A673 (cell line): Measurements from ENCODE around the gene HSFX1.
"Not testable (repeated sequence)": the region's sequence is repeated elsewhere in the genome, so short reads cannot be mapped to it uniquely, and the experiment has no call there.

Experiments
- CTCF ChIP-seq: fragments of 300-800, 200-600 bp; sonication (generic); conservative IDR thresholded peaks from 2 replicates; pipeline ENCODE4 v1.5.1; 2017; ENCODE audit warnings: low read depth, mild to moderate bottlenecking, antibody characterized with exemption, low read length, moderate library complexity, mixed read lengths
- EZH2 ChIP-seq: fragments of 200-600 bp; sonication (generic); IDR thresholded peaks from 2 replicates; pipeline ENCODE4 v1.6.1; 2017; ENCODE audit warnings: borderline replicate concordance, low read depth, mild to moderate bottlenecking, mixed read lengths, antibody characterized with exemption, low read length; ENCODE audit not compliant: poor library complexity, severe bottlenecking

DNA sequence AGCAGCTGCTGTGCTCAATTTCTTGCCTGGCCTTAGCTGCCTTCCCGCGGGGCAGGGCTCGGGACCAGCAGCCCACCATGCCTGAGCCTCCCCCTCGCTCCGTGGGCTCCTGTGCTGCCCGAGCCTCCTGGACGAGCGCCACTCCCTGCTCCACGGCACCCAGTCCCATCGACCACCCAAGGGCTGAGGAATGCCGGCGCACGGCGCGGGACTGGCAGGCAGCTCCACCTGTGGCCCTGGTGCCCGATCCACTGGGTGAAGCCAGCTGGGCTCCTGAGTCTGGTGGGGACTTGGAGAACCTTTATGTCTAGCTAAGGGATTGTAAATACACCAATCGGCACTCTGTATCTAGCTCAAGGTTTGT lies 15.2 kb upstream of the HSFX1 start:
- TF ChIP-seq CTCF, EZH2: not testable (repeated sequence)
